Fibroblast of lung (primary cell): ENCODE data around the gene TET2.

Experiments used
- CTCF ChIP-seq, 2 donors: IDR thresholded peaks in 1 of 2; conservative IDR thresholded peaks in 1 of 2; 1 replicate in 1 of 2; 2 replicates in 1 of 2; pipeline ENCODE4 v1.5.1; 2011 to 2012; ENCODE audit warnings: low read length in 2 of 2, control low read depth in 1 of 2, inconsistent platforms in 1 of 2, low read depth in 1 of 2, mild to moderate bottlenecking in 1 of 2
- EZH2 ChIP-seq: IDR thresholded peaks from 2 replicates; pipeline ENCODE4 v1.5.1; 2012; ENCODE audit warnings: low read length, control low read depth, mild to moderate bottlenecking; ENCODE audit errors: missing control alignments

- TF ChIP-seq CTCF (conservative IDR thresholded peaks at IDR 0.05 in 1 of 2, IDR thresholded peaks at IDR 0.05 in 1 of 2; ENCODE audit: low read depth in 1 of 2, low read length in 2 of 2): no peak
- TF ChIP-seq EZH2: no peak
Measured at GRCh38 chr4:105130945-105131344, 15.7 kb upstream of the TET2 start.
